H1 (cell line): Measurements from ENCODE around the gene ILF3. TPM values are rescaled to one million over a fixed set of nuclear protein-coding genes. Genes with fewer than 3 reads are reported as not detected.

Experiments used
- CTCF ChIA-PET: fragments of 300-600 bp; sonication (Branson Sonifier 250); formaldehyde crosslinking; loops from one replicate; lab custom pipeline; 2021; ENCODE audit not compliant: partially characterized antibody; lab: Charles Lee
- POLR2A ChIA-PET: fragments of 300-600 bp; sonication (Branson Sonifier 250); formaldehyde crosslinking; loops from one replicate; lab custom pipeline; 2021; ENCODE audit warnings: inconsistent platforms; ENCODE audit not compliant: partially characterized antibody; lab: Charles Lee
- DNase-seq, 2 experiments: peaks; one replicate each; pipeline versions ENCODE4 v3.0.0 to v3.0.0-alpha.2; 2010 to 2022; ENCODE audit warnings: low spot score in 2 of 2, low read depth in 1 of 2, mixed read lengths in 1 of 2
- FAIRE-seq: peaks from 2 replicates; lab custom pipeline; 2011; peaks lifted over from hg19 to GRCh38; lab: Jason Lieb, UNC
- H2AFZ ChIP-seq: 2 replicates; pipeline ENCODE4 v1.8.1; 2012; ENCODE audit warnings: low read length, inconsistent platforms
- H2AK5ac ChIP-seq: 2 replicates; pipeline ENCODE4 v1.6.1; 2013; ENCODE audit warnings: low read depth, low read length
- H2BK120ac ChIP-seq: replicated peaks from 2 replicates; pipeline ENCODE3; 2013; ENCODE audit warnings: low read depth, low read length, inconsistent platforms
- H2BK12ac ChIP-seq: 2 replicates; pipeline ENCODE4 v1.6.1; 2013; ENCODE audit warnings: low read depth, low read length
- H2BK15ac ChIP-seq: 2 replicates; pipeline ENCODE4 v1.6.1; 2013; ENCODE audit warnings: low read length
- H2BK20ac ChIP-seq: 2 replicates; pipeline ENCODE4 v1.6.1; 2013; ENCODE audit warnings: low read length
- H2BK5ac ChIP-seq: 2 replicates; pipeline ENCODE4 v1.6.1; 2013; ENCODE audit warnings: low read depth, low read length
- H3K14ac ChIP-seq: 2 replicates; pipeline ENCODE4 v1.6.1; 2013; ENCODE audit warnings: inconsistent platforms; ENCODE audit not compliant: insufficient read length
- H3K18ac ChIP-seq: 2 replicates; pipeline ENCODE4 v1.6.1; 2013; ENCODE audit warnings: low read length; ENCODE audit errors: extremely low read depth
- H3K23ac ChIP-seq: 2 replicates; pipeline ENCODE4 v1.6.1; 2013; ENCODE audit warnings: inconsistent platforms; ENCODE audit not compliant: insufficient read length
- H3K23me2 ChIP-seq: 2 replicates; pipeline ENCODE4 v1.6.1; 2013; ENCODE audit warnings: low read depth, low read length
- H3K27ac ChIP-seq: 2 replicates; pipeline ENCODE4 v1.6.1; 2011; ENCODE audit warnings: low read depth, low read length, inconsistent platforms
- H3K27me3 ChIP-seq, 4 experiments: replicated peaks in 1 of 4; 1 replicate in 1 of 4; 2 replicates in 3 of 4; pipeline versions ENCODE4 v1.6.1 to v1.8.1; 2011 to 2013; ENCODE audit warnings: low read length in 3 of 4, mild to moderate bottlenecking in 3 of 4, inconsistent platforms in 2 of 4, mixed read lengths in 2 of 4, moderate library complexity in 1 of 4; ENCODE audit not compliant: control insufficient read depth in 3 of 4, insufficient read depth in 3 of 4; ENCODE audit errors: extremely low read depth in 1 of 4
- H3K36me3 ChIP-seq, 4 experiments: 2 replicates each; pipeline versions ENCODE4 v1.6.1 to v1.8.1; 2011 to 2013; ENCODE audit warnings: mild to moderate bottlenecking in 4 of 4, low read length in 3 of 4, moderate library complexity in 2 of 4, control low read depth in 1 of 4, inconsistent platforms in 1 of 4; ENCODE audit not compliant: insufficient read depth in 4 of 4, control insufficient read depth in 2 of 4
- H3K4ac ChIP-seq: replicated peaks from 2 replicates; pipeline ENCODE3; 2013; ENCODE audit warnings: low read length, low read depth, mixed read lengths, inconsistent platforms; ENCODE audit not compliant: insufficient read length
- H3K4me1 ChIP-seq, 4 experiments: replicated peaks in 1 of 4; 1 replicate in 1 of 4; 2 replicates in 3 of 4; pipeline versions ENCODE4 v1.6.1 to v1.8.1; 2011 to 2013; ENCODE audit warnings: low read length in 3 of 4, inconsistent platforms in 2 of 4, mixed read lengths in 1 of 4; ENCODE audit not compliant: insufficient read depth in 4 of 4, control insufficient read depth in 3 of 4
- H3K4me2 ChIP-seq, 2 experiments: 2 replicates each; pipeline versions ENCODE4 v1.6.1 to v1.8.1; 2011 to 2013; ENCODE audit warnings: low read depth in 2 of 2, low read length in 2 of 2, control low read depth in 1 of 2, inconsistent platforms in 1 of 2, mild to moderate bottlenecking in 1 of 2; ENCODE audit not compliant: insufficient read depth in 1 of 2
- H3K4me3 ChIP-seq, 4 experiments: fragments of 200-600, 300-600 bp in 1 of 4; sonication (generic), shearing (Covaris generic), sonication (Bioruptor Twin) in 1 of 4; 2 replicates each; pipeline versions ENCODE4 v1.5.1 to v1.8.1; 2011 to 2016; ENCODE audit warnings: low read length in 4 of 4, low read depth in 3 of 4, control low read depth in 2 of 4, inconsistent platforms in 2 of 4, mild to moderate bottlenecking in 2 of 4, mixed read lengths in 1 of 4, moderate library complexity in 1 of 4; ENCODE audit not compliant: insufficient read depth in 2 of 4; ENCODE audit errors: extremely low read depth in 1 of 4
- H3K56ac ChIP-seq: replicated peaks from 2 replicates; pipeline ENCODE3; 2013; ENCODE audit warnings: low read depth, mild to moderate bottlenecking, mixed read lengths, low read length, inconsistent platforms; ENCODE audit not compliant: insufficient read length
- H3K79me1 ChIP-seq: 2 replicates; pipeline ENCODE4 v1.6.1; 2013; ENCODE audit warnings: low read depth, low read length, control low read depth
- H3K79me2 ChIP-seq, 2 experiments: 2 replicates each; pipeline versions ENCODE4 v1.6.1 to v1.8.1; 2012 to 2013; ENCODE audit warnings: low read length in 2 of 2, mild to moderate bottlenecking in 2 of 2, inconsistent platforms in 1 of 2; ENCODE audit not compliant: insufficient read depth in 2 of 2, control insufficient read depth in 1 of 2
- H3K9ac ChIP-seq, 4 experiments: replicated peaks in 1 of 4; 1 replicate in 1 of 4; 2 replicates in 3 of 4; pipeline versions ENCODE4 v1.6.1 to v1.8.1; 2011 to 2013; ENCODE audit warnings: low read depth in 3 of 4, low read length in 3 of 4, control low read depth in 2 of 4, mild to moderate bottlenecking in 2 of 4, moderate library complexity in 2 of 4, inconsistent platforms in 1 of 4; ENCODE audit errors: extremely low read depth in 1 of 4
- H3K9me3 ChIP-seq, 2 experiments: 2 replicates each; pipeline versions ENCODE4 v1.6.1 to v1.8.1; 2012 to 2013; ENCODE audit warnings: mild to moderate bottlenecking in 2 of 2, moderate library complexity in 2 of 2, control low read depth in 1 of 2, inconsistent platforms in 1 of 2, low read depth in 1 of 2, low read length in 1 of 2, mixed read lengths in 1 of 2; ENCODE audit not compliant: insufficient read depth in 2 of 2
- H4K20me1 ChIP-seq, 2 experiments: replicated peaks in 1 of 2; 2 replicates each; pipeline versions ENCODE3 to v1.8.1; 2011 to 2013; ENCODE audit warnings: inconsistent platforms in 2 of 2, low read length in 2 of 2, mild to moderate bottlenecking in 1 of 2; ENCODE audit not compliant: insufficient read depth in 2 of 2, control insufficient read depth in 1 of 2
- H4K5ac ChIP-seq: 2 replicates; pipeline ENCODE4 v1.6.1; 2013; ENCODE audit warnings: low read length, low read depth, mixed read lengths, inconsistent platforms; ENCODE audit not compliant: insufficient read length
- H4K8ac ChIP-seq: 2 replicates; pipeline ENCODE4 v1.8.0; 2013; ENCODE audit warnings: mild to moderate bottlenecking, moderate library complexity, low read length, inconsistent platforms; ENCODE audit not compliant: insufficient read depth; ENCODE audit errors: extremely low read depth
- H4K91ac ChIP-seq: replicated peaks from 2 replicates; pipeline ENCODE3; 2013; ENCODE audit warnings: low read length, mixed read lengths, inconsistent platforms; ENCODE audit not compliant: insufficient read length
- ATF2 ChIP-seq: IDR thresholded peaks from 2 replicates; pipeline ENCODE4 v1.6.1; 2012; ENCODE audit warnings: low read length, inconsistent platforms
- ATF3 ChIP-seq: IDR thresholded peaks from 2 replicates; pipeline ENCODE4 v1.6.1; 2011; ENCODE audit warnings: low read depth, mild to moderate bottlenecking, low read length; ENCODE audit not compliant: insufficient read depth
- BACH1 ChIP-seq: IDR thresholded peaks from 2 replicates; pipeline ENCODE4 v1.6.1; 2012; ENCODE audit warnings: low read length, improper control_type of control experiment
- KDM1A ChIP-seq: fragments of 200-600, 300-600 bp; sonication (generic); IDR thresholded peaks from 2 replicates; pipeline ENCODE4 v1.7.1; 2016; ENCODE audit warnings: mild to moderate bottlenecking, low read length, borderline replicate concordance
- NANOG ChIP-seq: IDR thresholded peaks from 2 replicates; pipeline ENCODE4 v1.6.1; 2011; ENCODE audit warnings: low read length, low read depth, mild to moderate bottlenecking, inconsistent platforms; ENCODE audit not compliant: insufficient read depth, poor library complexity, severe bottlenecking
- TCF12 ChIP-seq: IDR thresholded peaks from 2 replicates; pipeline ENCODE4 v1.6.1; 2011; ENCODE audit warnings: low read depth, mild to moderate bottlenecking, low read length
- USF2 ChIP-seq: IDR thresholded peaks from 2 replicates; pipeline ENCODE4 v1.6.1; 2011; ENCODE audit warnings: low read length, improper control_type of control experiment
- YY1 ChIP-seq: IDR thresholded peaks from 2 replicates; pipeline ENCODE4 v1.6.1; 2011; ENCODE audit warnings: low read depth, mild to moderate bottlenecking, low read length
- WGBS, 2 experiments: shearing (Covaris generic) in 1 of 2; methylation state at CpG; one replicate each; pipeline versions ENCODE4 v1.1.6 to v1.1.7; 2013 to 2015; ENCODE audit warnings: low lambda C conversion rate in 2 of 2, mixed read lengths in 2 of 2, inconsistent platforms in 1 of 2, low coverage in 1 of 2, missing lambda C conversion rate in 1 of 2; ENCODE audit not compliant: insufficient replicate concordance in 2 of 2, insufficient coverage in 1 of 2, insufficient read length in 1 of 2; ENCODE audit errors: extremely low coverage in 1 of 2, missing lambda C conversion rate in 1 of 2; 5-methylcytosine and 5-hydroxymethylcytosine counted together
- polyA plus RNA-seq, 7 experiments: library from polyadenylated mRNA; depleted of rRNA in 3 of 7; stranded (reverse) in 5 of 7; unstranded in 2 of 7; fragments of >200 nt in 5 of 7; fragments of 200-250 nt in 2 of 7; gene quantifications; 1 replicate in 5 of 7; 2 replicates in 1 of 7; 4 replicates in 1 of 7; pipeline versions ENCODE4 v1.2.1 to v1.2.3, GENCODE V29; 2011 to 2013; ENCODE audit warnings: missing spikeins in 2 of 7, mixed read lengths in 2 of 7
- total RNA-seq: library from RNA; stranded (reverse); fragmentation: NEBNext Ultra II Directional; extraction: Animal tissue kit (Norgen Biotek cat#: 25700); gene quantifications from 2 replicates; pipeline ENCODE4 v1.2.1, GENCODE V29; 2021

ILF3 gene
- total and polyA plus RNA-seq, 2 of the 8 experiments (the other 6 are each of a cell fraction or from before 2014, with no cell fraction given): 291 to 695 TPM

- no peak overlapping the region for H4K8ac ChIP-seq
- no peak overlapping the region for H2BK15ac ChIP-seq
- H2BK120ac ChIP-seq: no peak overlapping the region
- no peak overlapping the region for H3K4me3 ChIP-seq
- no peaks in the 10 kb centered on the region for H3K27me3 ChIP-seq
- H3K56ac ChIP-seq: no peak overlapping the region
- no peak overlapping the region for H3K27ac ChIP-seq
- H4K91ac ChIP-seq: no peak overlapping the region
- H2AK5ac ChIP-seq: no peak overlapping the region
- H2BK20ac ChIP-seq: no peak overlapping the region
- WGBS, 2 experiments: 51% methylated on average over 15 of the region's 15 CpGs; no CpG with 5 or more reads in 1 of the 2 experiments
- no peaks in the 10 kb centered on the region for H3K79me1 ChIP-seq
- H3K79me2 ChIP-seq: no peaks in the 10 kb centered on the region
- no peak overlapping the region for H3K14ac ChIP-seq
- no peak for FAIRE-seq
- no peak overlapping the region for H2AFZ ChIP-seq
- ChIA-PET CTCF (interaction anchor here (0.5 to 7.6 kb wide), 60 partner anchors 8 to 269 kb away, joined by 3 to 64 read pairs (median 4); partner anchors contain the start of gene ATG4D), POLR2A (interaction anchor here (0.6 to 55.9 kb wide), 6 partner anchors 11 to 282 kb away, joined by 3 to 1874 read pairs (median 7); partner anchors contain the start of genes ILF3 and TMED1)
- peaks cover 8% of the 10 kb centered on the region; the same call in 1 of the 2 replicates for H3K23me2 ChIP-seq
- no peak overlapping the region for H2BK5ac ChIP-seq
- peaks cover 0 to 3% (median 1%) of the 10 kb centered on the region in 4 experiments; a peak in 4 of 7 replicates for H3K4me1 ChIP-seq
- H3K36me3 ChIP-seq: no peaks in the 10 kb centered on the region
- H2BK12ac ChIP-seq: no peak overlapping the region
- H3K9ac ChIP-seq: no peak overlapping the region
- H4K20me1 ChIP-seq: peaks cover 3 to 6% of the 10 kb centered on the region in 2 experiments
- no peak overlapping the region for H4K5ac ChIP-seq
- DNase-seq: peak in 1 of 2 experiments; percentile 77
- H3K4ac ChIP-seq: no peak overlapping the region
- no peak overlapping the region for H3K4me2 ChIP-seq
- H3K9me3 ChIP-seq: no peaks in the 10 kb centered on the region
- H3K18ac ChIP-seq: no peak overlapping the region
- no peak overlapping the region for H3K23ac ChIP-seq
- TF ChIP-seq USF2 (no peak), BACH1 (no peak), ATF3 (no peak), NANOG (no peak), TCF12 (0 out of 2 replicates have a peak, but pooled peaks have one; percentile 69), YY1 (0 out of 2 replicates have a peak, but pooled peaks have one; percentile 29), KDM1A (peak; percentile 89), ATF2 (no peak)
Measured at GRCh38 chr19:10699650-10700335, 45.6 kb downstream of the ILF3 start.
